Testis (tissue), 3 donors: Measurements from ENCODE around the gene TBC1D5. TPM values are rescaled to one million over a fixed set of nuclear protein-coding genes. Genes with fewer than 3 reads are reported as not detected.

Source experiments
- DNase-seq: peaks from one replicate; pipeline ENCODE4 v3.0.0-alpha.2; 2019
- H3K27ac ChIP-seq, 2 donors: fragments of 200-600 bp; sonication (generic); one replicate each; pipeline ENCODE4 v1.5.1; 2019
- H3K27me3 ChIP-seq: fragments of 200-600 bp; sonication (generic); one replicate; pipeline ENCODE4 v1.5.1; 2019
- H3K36me3 ChIP-seq: fragments of 200-600 bp; sonication (generic); one replicate; pipeline ENCODE4 v1.5.1; 2017; ENCODE audit warnings: low read depth; ENCODE audit errors: missing control alignments
- H3K4me1 ChIP-seq: fragments of 200-600 bp; sonication (generic); one replicate; pipeline ENCODE4 v1.5.1; 2019
- H3K4me3 ChIP-seq, 2 donors: fragments of 200-600 bp; sonication (generic); one replicate each; pipeline ENCODE4 v1.5.1; 2017 to 2019
- H3K9me3 ChIP-seq: fragments of 200-600 bp; sonication (generic); one replicate; pipeline ENCODE4 v1.5.1; 2017
- CTCF ChIP-seq, 3 experiments: fragments of 450-650 bp in 2 of 3; fragments of 200-600 bp in 1 of 3; sonication (generic) in 1 of 3; IDR thresholded peaks; one replicate each; pipeline ENCODE4 v1.5.1; 2016 to 2019; ENCODE audit warnings: antibody characterized with exemption in 3 of 3, mild to moderate bottlenecking in 2 of 3, moderate library complexity in 1 of 3
- POLR2A ChIP-seq: fragments of 450-650 bp; IDR thresholded peaks from one replicate; pipeline ENCODE4 v1.6.1; 2017; ENCODE audit warnings: antibody characterized with exemption, mild to moderate bottlenecking, moderate library complexity
- WGBS, 2 donors: methylation state at CpG; one replicate each; pipeline ENCODE4 v1.1.5; 2018; 5-methylcytosine and 5-hydroxymethylcytosine counted together
- intact Hi-C: fragments of 100-400 bp; cut with DNase I; formaldehyde crosslinking; loops from one replicate; pipeline ENCODE4 v1.15.1; 2023; ENCODE audit warnings: low total_unique reads
- polyA plus RNA-seq: library from polyadenylated mRNA; stranded (reverse); fragments of 350-450 nt; fragmentation: Illumina TruSeq; extraction: RNeasy Lipid Tissue Mini Kit (QIAGEN cat#74804); gene quantifications from one replicate; pipeline ENCODE4 v1.2.3, GENCODE V29; 2014; ENCODE audit warnings: low read depth, low replicate concordance; ENCODE audit not compliant: insufficient read depth
- total RNA-seq, 2 donors: library from RNA; depleted of rRNA; stranded (reverse); fragments of >200 nt; gene quantifications; one replicate each; pipeline ENCODE4 v1.2.3, GENCODE V29; 2016

Gene TBC1D5
- total and polyA plus RNA-seq, 3 donors from 2014 or later = 47.8 to 98.1 (median 95.4) TPM

GRCh38 chr3:17580901-17581300, 161.5 kb downstream of the TBC1D5 start:
- Histone ChIP-seq H3K9me3 (no peaks in the 10 kb centered on the region), H3K27ac (no peak overlapping the region), H3K4me3 (no peak overlapping the region), H3K27me3 (no peaks in the 10 kb centered on the region), H3K36me3 (no peaks in the 10 kb centered on the region), H3K4me1 (no peaks in the 10 kb centered on the region)
- intact Hi-C loops = no loop called here
- TF ChIP-seq POLR2A = no peak
- TF ChIP-seq CTCF (IDR thresholded peaks at IDR 0.05) = no peak
- 88 to 92% methylated on average over 4 of the region's 4 CpGs for WGBS, 2 donors
- no peak for DNase-seq

GRCh38 chr3:17579289-17580031, 163.0 kb downstream of the TBC1D5 start:
- TF ChIP-seq POLR2A (no peak), CTCF (IDR thresholded peaks at IDR 0.05) (no peak)
- intact Hi-C loops = no loop called here

GRCh38 chr3:17577796-17578520, 164.5 kb downstream of the TBC1D5 start:
- intact Hi-C loops = no loop called here
- no peaks in the 10 kb centered on the region for H3K36me3 ChIP-seq
- no peak overlapping the region for H3K4me3 ChIP-seq
- DNase-seq = no peak
- WGBS, 2 donors = 62 to 69% methylated on average over 4 of the region's 4 CpGs
- no peaks in the 10 kb centered on the region for H3K27me3 ChIP-seq
- H3K27ac ChIP-seq = no peak overlapping the region
- H3K9me3 ChIP-seq = no peaks in the 10 kb centered on the region
- H3K4me1 ChIP-seq = no peaks in the 10 kb centered on the region
- TF ChIP-seq CTCF (IDR thresholded peaks at IDR 0.05) (no peak), POLR2A (no peak)

More at GRCh38 chr3:17579289-17580031, 163.0 kb downstream of the TBC1D5 start:
- 62 to 74% methylated on average over 3 of the region's 3 CpGs for WGBS, 2 donors
- Histone ChIP-seq H3K4me3 (no peak overlapping the region), H3K36me3 (no peaks in the 10 kb centered on the region), H3K4me1 (no peaks in the 10 kb centered on the region), H3K9me3 (no peaks in the 10 kb centered on the region), H3K27me3 (no peaks in the 10 kb centered on the region), H3K27ac (no peak overlapping the region)
- DNase-seq = no peak

- no peak for TF ChIP-seq CTCF (IDR thresholded peaks at IDR 0.05)
- no peak for TF ChIP-seq POLR2A
- Histone ChIP-seq H3K9me3 (no peaks in the 10 kb centered on the region), H3K27ac (no peak overlapping the region), H3K4me1 (no peaks in the 10 kb centered on the region), H3K27me3 (no peaks in the 10 kb centered on the region), H3K4me3 (no peak overlapping the region), H3K36me3 (no peaks in the 10 kb centered on the region)
- WGBS, 2 donors = 82 to 96% methylated on average over 1 of the region's 1 CpG
- no peak for DNase-seq
- intact Hi-C loops = no loop called here
These were observed 169.0 kb downstream of the TBC1D5 start for GRCh38 chr3:17573396-17573795.
